ENCODE results near the gene KIAA0319L.

Gene KIAA0319L

GRCh38 chr1:35536556-35537162, 20.5 kb downstream of the KIAA0319L start:
- no peak for DNase-seq
- Mint-ChIP-seq H3K27me3 (ENCODE audit: low read depth, poor library complexity) (no peaks in the 10 kb centered on the region), H3K9me3 (peaks cover 11% of the 10 kb centered on the region), H3K27ac (peak overlapping the region; percentile 32), H3K4me1 (peaks cover 39% of the 10 kb centered on the region), H3K36me3 (ENCODE audit: low read depth) (peaks cover 44% of the 10 kb centered on the region), H3K4me3 (no peak overlapping the region)
- TF ChIP-seq CTCF (IDR thresholded peaks at IDR 0.05) = no peak

- Mint-ChIP-seq H3K4me1 (peaks cover 35% of the 10 kb centered on the region), H3K36me3 (ENCODE audit: low read depth) (peaks cover 55% of the 10 kb centered on the region), H3K27ac (no peak overlapping the region), H3K9me3 (peaks cover 25% of the 10 kb centered on the region), H3K4me3 (no peak overlapping the region), H3K27me3 (ENCODE audit: low read depth, poor library complexity) (peaks cover 3% of the 10 kb centered on the region)
- DNase-seq = no peak
- TF ChIP-seq CTCF (IDR thresholded peaks at IDR 0.05) = no peak
Measured at GRCh38 chr1:35535243-35535642, 22.0 kb downstream of the KIAA0319L start.

- H3K9me3 Mint-ChIP-seq = peaks cover 41% of the 10 kb centered on the region
- no peak for DNase-seq
- H3K4me3 Mint-ChIP-seq = no peak overlapping the region
- H3K36me3 Mint-ChIP-seq (ENCODE audit: low read depth) = peaks cover 71% of the 10 kb centered on the region
- H3K4me1 Mint-ChIP-seq = peaks cover 18% of the 10 kb centered on the region
- H3K27me3 Mint-ChIP-seq (ENCODE audit: low read depth, poor library complexity) = peaks cover 8% of the 10 kb centered on the region
- H3K27ac Mint-ChIP-seq = no peak overlapping the region
- no peak for TF ChIP-seq CTCF (IDR thresholded peaks at IDR 0.05)
Measured at GRCh38 chr1:35533586-35533985, 23.6 kb downstream of the KIAA0319L start.

GRCh38 chr1:35532497-35533223, 24.5 kb downstream of the KIAA0319L start:
- DNase-seq = no peak
- Mint-ChIP-seq H3K4me1 (peaks cover 13% of the 10 kb centered on the region), H3K36me3 (ENCODE audit: low read depth) (peaks cover 80% of the 10 kb centered on the region), H3K4me3 (no peak overlapping the region), H3K9me3 (peaks cover 51% of the 10 kb centered on the region), H3K27ac (no peak overlapping the region), H3K27me3 (ENCODE audit: low read depth, poor library complexity) (peaks cover 8% of the 10 kb centered on the region)
- TF ChIP-seq CTCF (IDR thresholded peaks at IDR 0.05) = no peak

GRCh38 chr1:35531368-35531767, 25.8 kb downstream of the KIAA0319L start:
- Mint-ChIP-seq H3K27ac (no peak overlapping the region), H3K9me3 (peaks cover 62% of the 10 kb centered on the region), H3K4me3 (no peak overlapping the region), H3K4me1 (no peaks in the 10 kb centered on the region), H3K27me3 (ENCODE audit: low read depth, poor library complexity) (peaks cover 8% of the 10 kb centered on the region), H3K36me3 (ENCODE audit: low read depth) (peaks cover 93% of the 10 kb centered on the region)
- no peak for TF ChIP-seq CTCF (IDR thresholded peaks at IDR 0.05)
- no peak for DNase-seq

GRCh38 chr1:35530946-35531345, 26.3 kb downstream of the KIAA0319L start:
- peaks cover 8% of the 10 kb centered on the region for H3K27me3 Mint-ChIP-seq (ENCODE audit: low read depth, poor library complexity)
- H3K27ac Mint-ChIP-seq = no peak overlapping the region
- H3K4me1 Mint-ChIP-seq = no peaks in the 10 kb centered on the region
- peaks cover 62% of the 10 kb centered on the region for H3K9me3 Mint-ChIP-seq
- no peak overlapping the region for H3K4me3 Mint-ChIP-seq
- no peak for DNase-seq
- TF ChIP-seq CTCF (IDR thresholded peaks at IDR 0.05) = no peak
- peaks cover 92% of the 10 kb centered on the region for H3K36me3 Mint-ChIP-seq (ENCODE audit: low read depth)

Data from nephron progenitor cell (in vitro differentiated cells).